ENCODE measurements around the gene AGMO. TPM values are rescaled to one million over a fixed set of nuclear protein-coding genes. Genes with fewer than 3 reads are reported as not detected.

AGMO gene
- total and polyA plus RNA-seq, 2 of the 8 experiments (the other 6 are each of a cell fraction or from before 2014, with no cell fraction given): 0.22 to 0.45 TPM

DNA sequence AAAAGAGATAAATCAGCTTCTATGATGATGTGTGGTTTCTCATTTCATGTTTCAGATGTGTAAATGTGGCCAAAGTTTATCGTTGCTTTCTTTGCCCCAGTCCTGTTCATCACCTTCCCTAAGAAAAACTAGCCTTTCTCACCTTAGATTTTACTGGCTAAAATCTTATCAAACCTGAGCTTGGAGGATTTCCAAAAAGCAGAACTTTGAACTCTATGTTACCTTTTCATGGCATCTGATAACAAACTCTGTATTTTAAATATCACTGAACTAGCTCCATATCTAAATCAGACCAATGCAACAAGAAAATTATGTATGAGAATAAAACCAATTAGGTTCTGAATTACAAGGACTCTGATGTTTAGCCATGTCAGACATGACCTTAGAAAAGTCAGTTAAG, 335.8 kb downstream of the AGMO start (continued):
- TF ChIP-seq YY1 (IDR thresholded peaks at IDR 0.05; ENCODE audit: low read depth, low read length) (no peak), SP4 (IDR thresholded peaks at IDR 0.05; ENCODE audit: low read length) (no peak), POLR2AphosphoS5 (IDR thresholded peaks at IDR 0.05; ENCODE audit: low read depth, low read length) (no peak)
